Activated CD8-positive, alpha-beta memory T cell treated with anti-CD3 and anti-CD28 coated beads, Interleukin-2, amount 10 ng/mL, durations not matched to agents 7 days and 5 days (primary cell): ENCODE data around the gene NAA10. TPM values are rescaled to one million over a fixed set of nuclear protein-coding genes. Genes with fewer than 3 reads are reported as not detected.

ENCODE experiments used
- ATAC-seq: fragments of 150-1000 bp; cut with Tn5 transposase; one replicate; pipeline ENCODE4 v1.10.0; 2021; ENCODE audit warnings: moderate library complexity
- CTCF ChIA-PET: fragments of 350-600 bp; sonication (Branson Sonifier 250); formaldehyde crosslinking; loops from one replicate; lab custom pipeline; 2021; ENCODE audit warnings: antibody characterized with exemption; lab: Charles Lee
- DNase-seq: peaks from one replicate; pipeline ENCODE4 v3.0.0-alpha.2; 2020
- H3K27ac Mint-ChIP-seq: one replicate; pipeline ENCODE4 v1.8.0; 2021; ENCODE audit warnings: mild to moderate bottlenecking, mixed read lengths
- H3K27me3 Mint-ChIP-seq: one replicate; pipeline ENCODE4 v1.8.0; 2021; ENCODE audit warnings: mixed read lengths
- H3K36me3 Mint-ChIP-seq: one replicate; pipeline ENCODE4 v1.8.0; 2021; ENCODE audit warnings: mild to moderate bottlenecking, mixed read lengths
- H3K4me1 Mint-ChIP-seq: one replicate; pipeline ENCODE4 v1.8.0; 2021; ENCODE audit warnings: mixed read lengths
- H3K4me3 Mint-ChIP-seq: one replicate; pipeline ENCODE4 v1.8.0; 2021; ENCODE audit warnings: mild to moderate bottlenecking, moderate library complexity, mixed read lengths
- H3K9me3 Mint-ChIP-seq: one replicate; pipeline ENCODE4 v1.8.0; 2022; ENCODE audit warnings: low read depth, mixed read lengths
- total RNA-seq, 2 experiments: library from RNA; stranded (reverse); gene quantifications; one replicate each; pipeline ENCODE4 v1.2.3, GENCODE V29; 2021

NAA10 gene
- total RNA-seq, 2 experiments from 2014 or later: 92.8 to 115 TPM

DNA sequence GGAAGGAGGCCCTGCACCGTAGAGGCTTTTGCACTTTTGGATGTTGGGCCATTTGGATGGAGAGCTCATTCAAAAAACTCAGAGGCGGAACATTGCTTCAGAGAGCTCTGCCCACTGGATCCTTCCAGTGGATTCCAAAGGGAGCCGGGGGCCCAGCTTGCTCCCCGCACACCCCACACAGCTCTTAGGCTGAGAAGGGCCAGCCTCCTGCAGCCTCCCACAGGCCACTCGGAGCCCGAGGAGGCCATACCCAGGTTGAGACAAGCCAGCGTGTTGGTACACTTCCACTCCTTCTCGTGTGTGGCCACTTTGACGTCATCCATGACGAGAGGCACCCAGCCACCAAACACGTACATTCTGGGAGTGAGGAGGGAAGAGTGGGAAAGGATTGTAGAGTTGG, 26.5 kb upstream of the NAA10 start:
- no peaks in the 10 kb centered on the region for H3K9me3 Mint-ChIP-seq
- no peak for ATAC-seq
- peaks cover 10% of the 10 kb centered on the region for H3K36me3 Mint-ChIP-seq
- H3K27ac Mint-ChIP-seq: peak overlapping the region; percentile 5
- no peaks in the 10 kb centered on the region for H3K27me3 Mint-ChIP-seq
- no peak overlapping the region for H3K4me3 Mint-ChIP-seq
- CTCF ChIA-PET: no interaction called here
- peaks cover 12% of the 10 kb centered on the region for H3K4me1 Mint-ChIP-seq
- no peak for DNase-seq

DNA sequence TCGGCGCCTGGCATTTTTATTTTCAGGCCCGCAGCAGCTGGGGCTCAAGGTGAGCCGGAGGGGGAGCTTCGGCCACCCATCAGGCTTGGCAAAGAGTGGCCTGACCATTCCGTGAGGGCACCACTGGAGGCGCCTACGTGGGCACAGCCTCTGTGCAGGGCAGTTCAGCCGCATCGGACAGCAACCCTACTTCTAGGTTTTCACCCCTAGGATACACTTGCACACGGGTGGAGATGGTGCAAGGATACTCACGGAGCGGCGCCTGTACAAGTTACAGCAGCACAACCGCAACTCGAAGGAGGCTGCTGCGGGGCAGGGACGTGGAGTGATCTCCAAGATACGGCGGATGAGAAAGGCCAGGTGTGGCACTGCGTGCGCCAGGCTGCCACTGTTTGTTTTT, 25.9 kb upstream of the NAA10 start:
- Mint-ChIP-seq H3K4me3 (no peak overlapping the region), H3K9me3 (no peaks in the 10 kb centered on the region), H3K36me3 (peaks cover 10% of the 10 kb centered on the region), H3K4me1 (peaks cover 7% of the 10 kb centered on the region), H3K27me3 (no peaks in the 10 kb centered on the region), H3K27ac (peak overlapping the region; percentile 5)
- DNase-seq: no peak
- no peak for ATAC-seq
- CTCF ChIA-PET: no interaction called here

- Mint-ChIP-seq H3K27me3 (no peaks in the 10 kb centered on the region), H3K36me3 (peaks cover 15% of the 10 kb centered on the region), H3K4me1 (peaks cover 6% of the 10 kb centered on the region), H3K27ac (no peak overlapping the region), H3K9me3 (no peaks in the 10 kb centered on the region), H3K4me3 (no peak overlapping the region)
- ATAC-seq: no peak
- CTCF ChIA-PET: no interaction called here
- no peak for DNase-seq
These were observed 25.2 kb upstream of the NAA10 start for GRCh38 chrX:153960077-153960476.

- Mint-ChIP-seq H3K27me3 (no peaks in the 10 kb centered on the region), H3K4me3 (no peak overlapping the region), H3K4me1 (peaks cover 4% of the 10 kb centered on the region), H3K27ac (no peak overlapping the region), H3K36me3 (peaks cover 18% of the 10 kb centered on the region), H3K9me3 (no peaks in the 10 kb centered on the region)
- CTCF ChIA-PET: no interaction called here
- DNase-seq (no peak), ATAC-seq (no peak)
These were observed 24.8 kb upstream of the NAA10 start for GRCh38 chrX:153959649-153960048.

DNA sequence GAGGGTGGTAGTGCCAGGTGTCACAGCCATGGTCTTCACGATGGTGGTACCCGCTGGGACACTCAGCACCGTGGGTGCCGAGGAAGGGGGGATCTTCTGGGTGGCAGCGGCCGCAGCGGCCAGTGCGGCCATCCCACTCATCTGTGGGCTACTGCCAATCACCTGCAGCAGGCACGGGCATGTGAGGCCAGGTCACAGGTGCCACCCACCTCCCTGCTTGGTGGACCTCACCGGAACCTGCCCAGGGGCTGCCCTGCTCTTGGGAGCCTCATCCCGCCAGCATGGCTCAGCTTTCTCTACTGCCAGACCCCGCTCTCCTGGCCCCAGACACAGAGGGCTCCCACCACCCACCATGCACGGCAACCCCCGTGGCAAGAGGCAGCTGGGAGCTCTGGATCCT, 23.8 kb upstream of the NAA10 start:
- H3K27ac Mint-ChIP-seq: no peak overlapping the region
- DNase-seq (no peak), ATAC-seq (no peak)
- H3K27me3 Mint-ChIP-seq: no peaks in the 10 kb centered on the region
- H3K36me3 Mint-ChIP-seq: peaks cover 24% of the 10 kb centered on the region
- no peak overlapping the region for H3K4me3 Mint-ChIP-seq
- peaks cover 9% of the 10 kb centered on the region for H3K4me1 Mint-ChIP-seq
- CTCF ChIA-PET: interaction anchor here (1.7 kb wide), 1 partner anchor 11 kb away, joined by 4 read pairs; no protein-coding TSS in a partner anchor
- H3K9me3 Mint-ChIP-seq: no peaks in the 10 kb centered on the region

- no peak for ATAC-seq
- CTCF ChIA-PET: interaction anchor here (1.7 kb wide), 1 partner anchor 10 kb away, joined by 4 read pairs; no protein-coding TSS in a partner anchor
- no peaks in the 10 kb centered on the region for H3K9me3 Mint-ChIP-seq
These were observed 22.4 kb upstream of the NAA10 start for GRCh38 chrX:153957224-153957623.

DNA sequence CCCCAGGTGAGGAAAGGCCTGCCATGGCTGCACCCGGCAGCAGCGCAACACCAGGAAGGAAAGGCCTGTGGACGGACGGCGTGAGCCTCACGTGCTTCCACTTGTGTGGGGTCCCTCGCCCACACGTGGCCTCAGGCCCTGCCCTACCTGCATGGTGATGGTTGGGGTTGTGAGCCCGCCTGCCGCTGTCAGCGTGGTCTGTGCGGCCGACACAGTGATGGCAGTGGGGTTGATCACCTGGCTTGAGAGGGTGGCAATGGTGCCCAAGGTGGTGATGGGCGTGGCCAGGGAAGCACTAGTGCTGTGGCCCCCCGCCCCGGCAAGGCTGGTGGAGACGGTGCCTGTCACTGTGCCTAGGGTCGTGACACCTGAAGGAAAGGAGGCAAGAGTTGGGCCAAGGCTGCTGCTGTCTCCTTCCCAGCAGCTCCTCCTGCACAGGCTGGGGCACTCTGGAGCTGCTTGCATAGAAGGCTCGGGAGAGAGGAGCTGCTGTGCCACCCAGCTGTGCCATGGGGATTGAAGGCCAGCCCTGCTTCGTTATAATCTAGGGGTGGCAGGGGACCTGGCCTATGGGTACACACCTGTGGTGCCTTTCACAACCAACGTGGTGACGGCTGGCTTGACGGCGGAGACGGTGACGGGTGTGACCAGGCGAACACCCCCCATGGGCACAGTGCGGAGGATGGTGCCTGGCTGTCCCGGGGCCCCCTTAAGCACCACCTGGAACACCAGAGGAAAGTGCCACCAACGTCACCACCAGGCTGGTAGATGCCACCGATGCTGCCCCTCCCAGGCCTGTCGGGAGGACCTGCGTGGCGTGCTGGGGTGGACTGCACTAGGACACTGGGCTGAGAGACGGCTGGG, 21.4 kb upstream of the NAA10 start:
- no peak overlapping the region for H3K27ac Mint-ChIP-seq
- DNase-seq: no peak

More at GRCh38 chrX:153957224-153957623, 22.4 kb upstream of the NAA10 start:
- no peak for DNase-seq
- H3K4me1 Mint-ChIP-seq: peaks cover 13% of the 10 kb centered on the region
- H3K36me3 Mint-ChIP-seq: peaks cover 24% of the 10 kb centered on the region
- no peaks in the 10 kb centered on the region for H3K27me3 Mint-ChIP-seq
- H3K27ac Mint-ChIP-seq: no peak overlapping the region
- no peak overlapping the region for H3K4me3 Mint-ChIP-seq

DNA sequence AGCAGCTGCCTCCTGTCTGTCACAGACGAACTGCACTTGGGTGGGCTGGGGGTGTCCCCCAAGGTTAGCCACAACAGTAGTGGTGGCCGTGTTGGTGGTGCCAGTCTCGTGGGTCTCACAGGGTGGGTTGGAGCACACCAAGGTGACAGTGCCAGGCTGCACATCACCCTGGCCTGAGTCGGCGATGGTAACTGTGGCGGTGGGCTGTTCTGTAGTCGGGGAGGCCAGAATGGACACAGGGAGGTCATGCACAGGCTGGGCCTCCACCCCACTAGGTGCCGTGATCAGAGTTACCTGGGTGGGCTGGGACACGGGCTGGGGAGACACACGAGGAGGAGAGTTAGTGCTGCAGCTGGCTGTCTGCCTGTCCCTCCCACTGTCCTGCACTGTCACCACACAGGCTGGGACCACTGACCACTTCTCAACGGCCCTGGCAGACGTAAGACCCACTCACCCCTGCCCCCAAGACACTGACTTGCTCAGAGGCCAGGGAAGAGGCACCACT, 20.4 kb upstream of the NAA10 start:
- Mint-ChIP-seq H3K9me3 (no peaks in the 10 kb centered on the region), H3K4me3 (no peak overlapping the region), H3K4me1 (peaks cover 25% of the 10 kb centered on the region), H3K36me3 (peaks cover 30% of the 10 kb centered on the region), H3K27me3 (no peaks in the 10 kb centered on the region), H3K27ac (peak overlapping the region; percentile 36)
- CTCF ChIA-PET: no interaction called here
- ATAC-seq (no peak), DNase-seq (no peak)

More for the DNA sequence above, 21.4 kb upstream of the NAA10 start:
- Mint-ChIP-seq H3K4me1 (peaks cover 15% of the 10 kb centered on the region), H3K27me3 (no peaks in the 10 kb centered on the region), H3K4me3 (no peak overlapping the region), H3K36me3 (peaks cover 26% of the 10 kb centered on the region), H3K9me3 (no peaks in the 10 kb centered on the region)
- no peak for ATAC-seq
- CTCF ChIA-PET: no interaction called here

DNA sequence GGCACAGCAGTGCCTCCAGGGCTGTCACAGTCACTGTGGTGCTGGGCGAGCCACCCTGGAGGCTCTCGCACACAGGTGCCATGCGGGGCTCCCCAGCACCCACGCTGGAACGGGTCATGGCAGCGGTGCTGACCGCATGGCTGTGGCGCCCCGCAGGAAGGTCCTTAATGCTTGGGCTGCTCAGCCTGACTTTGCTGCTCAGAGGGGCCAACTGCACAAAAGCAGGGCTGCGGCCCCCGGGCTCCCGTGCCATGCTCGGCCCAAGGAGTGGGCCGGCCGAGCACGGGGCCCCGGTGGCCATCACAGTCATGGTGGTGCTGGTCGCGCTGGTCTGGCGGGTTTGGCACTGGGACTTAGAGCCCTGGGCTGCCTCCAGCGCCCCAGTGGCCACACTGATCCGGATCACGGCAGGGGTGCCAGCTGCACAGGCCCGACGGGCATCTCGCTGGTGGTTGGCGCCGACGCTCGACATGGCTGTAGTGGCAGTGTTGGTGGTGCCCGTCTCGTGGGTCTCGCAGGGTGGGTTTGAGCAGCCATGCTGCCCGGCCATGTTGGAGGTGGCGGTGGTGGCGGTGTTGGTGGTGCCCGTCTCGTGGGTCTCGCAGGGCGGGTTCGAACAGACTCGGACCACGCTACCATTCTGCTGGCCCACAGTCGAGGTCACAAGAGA, 19.9 kb upstream of the NAA10 start:
- CTCF ChIA-PET: no interaction called here
- DNase-seq (no peak), ATAC-seq (no peak)
- H3K9me3 Mint-ChIP-seq: no peaks in the 10 kb centered on the region
- peaks cover 29% of the 10 kb centered on the region for H3K36me3 Mint-ChIP-seq
- peaks cover 29% of the 10 kb centered on the region for H3K4me1 Mint-ChIP-seq
- no peaks in the 10 kb centered on the region for H3K27me3 Mint-ChIP-seq
- H3K27ac Mint-ChIP-seq: no peak overlapping the region
- no peak overlapping the region for H3K4me3 Mint-ChIP-seq

DNA sequence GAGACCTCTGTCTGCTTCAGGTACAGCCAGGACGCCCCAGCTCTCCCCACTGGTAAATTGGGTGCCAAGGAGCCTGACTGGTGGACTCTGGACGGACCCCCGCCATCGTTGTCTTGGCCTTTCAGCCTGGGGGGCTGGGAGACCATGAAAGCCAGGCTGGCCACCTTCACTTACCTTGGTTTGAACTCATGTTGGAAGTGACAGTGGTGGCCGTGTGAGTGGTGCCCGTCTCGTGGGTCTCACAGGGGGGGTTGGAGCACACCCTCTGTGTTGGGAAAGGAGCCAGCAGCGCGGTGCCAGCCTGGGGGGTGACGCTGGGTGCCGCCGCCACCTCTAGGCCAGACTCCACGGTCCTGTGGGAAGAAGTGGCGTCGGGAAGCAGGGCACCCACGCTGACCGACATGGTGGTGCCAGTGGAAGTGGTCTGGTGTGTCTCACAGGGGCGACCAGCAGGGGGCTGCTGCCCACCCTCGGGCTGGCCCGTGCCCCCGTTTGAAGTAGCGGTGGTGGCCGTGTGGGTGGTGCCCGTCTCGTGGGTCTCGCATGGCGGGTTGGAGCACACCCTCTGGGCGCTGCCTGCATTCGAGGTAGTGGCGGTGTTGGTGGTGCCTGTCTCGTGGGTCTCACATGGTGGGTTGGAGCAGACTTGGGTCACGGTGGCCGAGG, 19.2 kb upstream of the NAA10 start:
- peaks cover 30% of the 10 kb centered on the region for H3K36me3 Mint-ChIP-seq
- no peaks in the 10 kb centered on the region for H3K9me3 Mint-ChIP-seq
- peaks cover 33% of the 10 kb centered on the region for H3K4me1 Mint-ChIP-seq
- DNase-seq (no peak), ATAC-seq (no peak)
- CTCF ChIA-PET: interaction anchor here (1.5 to 11.0 kb wide), 4 partner anchors 13 to 43 kb away, joined by 3 to 190 read pairs (median 8); partner anchors contain the start of gene ARHGAP4
- no peak overlapping the region for H3K4me3 Mint-ChIP-seq
- H3K27me3 Mint-ChIP-seq: no peaks in the 10 kb centered on the region
- H3K27ac Mint-ChIP-seq: no peak overlapping the region

GRCh38 chrX:153953342-153953830, 18.5 kb upstream of the NAA10 start:
- ATAC-seq: peak; percentile 73
- H3K4me3 Mint-ChIP-seq: no peak overlapping the region
- peak overlapping the region; percentile 66 for H3K27ac Mint-ChIP-seq
- CTCF ChIA-PET: interaction anchor here (1.2 to 11.0 kb wide), 5 partner anchors 14 to 43 kb away, joined by 3 to 190 read pairs (median 4); partner anchors contain the start of gene ARHGAP4
- peak; percentile 81 for DNase-seq
- H3K4me1 Mint-ChIP-seq: peaks cover 39% of the 10 kb centered on the region
- no peaks in the 10 kb centered on the region for H3K27me3 Mint-ChIP-seq
- H3K36me3 Mint-ChIP-seq: peaks cover 29% of the 10 kb centered on the region
- H3K9me3 Mint-ChIP-seq: no peaks in the 10 kb centered on the region

- no peak for ATAC-seq
- Mint-ChIP-seq H3K27me3 (no peaks in the 10 kb centered on the region), H3K36me3 (peaks cover 27% of the 10 kb centered on the region), H3K9me3 (no peaks in the 10 kb centered on the region), H3K4me3 (no peak overlapping the region), H3K4me1 (peaks cover 43% of the 10 kb centered on the region), H3K27ac (peak overlapping the region; percentile 66)
- CTCF ChIA-PET: interaction anchor here (1.2 to 11.0 kb wide), 5 partner anchors 15 to 42 kb away, joined by 3 to 190 read pairs (median 4); partner anchors contain the start of gene ARHGAP4
- no peak for DNase-seq
These were observed 17.7 kb upstream of the NAA10 start for GRCh38 chrX:153952373-153953026.
